Measurements from ENCODE around the gene GANAB. TPM values are rescaled to one million over a fixed set of nuclear protein-coding genes. Genes with fewer than 3 reads are reported as not detected.
A peak's percentile ranks its signal among the peaks of the same experiment; 100 is the strongest.

GANAB gene
- total and polyA plus RNA-seq, 2 of the 13 experiments (the other 11 are each of a cell fraction or from before 2014, with no cell fraction given), result 99.5 to 234 TPM

DNA sequence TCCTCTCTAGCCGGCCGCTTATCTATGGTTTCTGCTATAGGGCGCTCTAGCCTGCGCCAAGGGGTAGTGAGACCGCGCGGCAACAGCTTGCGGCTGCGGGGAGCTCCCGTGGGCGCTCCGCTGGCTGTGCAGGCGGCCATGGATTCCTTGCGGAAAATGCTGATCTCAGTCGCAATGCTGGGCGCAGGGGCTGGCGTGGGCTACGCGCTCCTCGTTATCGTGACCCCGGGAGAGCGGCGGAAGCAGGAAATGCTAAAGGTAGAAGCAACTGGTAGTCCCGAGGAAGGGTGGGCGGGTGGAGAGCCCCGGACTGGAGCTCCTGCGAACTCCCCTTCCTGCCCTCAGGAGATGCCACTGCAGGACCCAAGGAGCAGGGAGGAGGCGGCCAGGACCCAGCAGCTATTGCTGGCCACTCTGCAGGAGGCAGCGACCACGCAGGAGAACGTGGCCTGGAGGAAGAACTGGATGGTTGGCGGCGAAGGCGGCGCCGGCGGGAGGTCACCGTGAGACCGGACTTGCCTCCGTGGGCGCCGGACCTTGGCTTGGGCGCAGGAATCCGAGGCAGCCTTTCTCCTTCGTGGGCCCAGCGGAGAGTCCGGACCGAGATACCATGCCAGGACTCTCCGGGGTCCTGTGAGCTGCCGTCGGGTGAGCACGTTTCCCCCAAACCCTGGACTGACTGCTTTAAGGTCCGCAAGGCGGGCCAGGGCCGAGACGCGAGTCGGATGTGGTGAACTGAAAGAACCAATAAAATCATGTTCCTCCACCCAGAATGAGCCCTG, 25.4 kb upstream of the GANAB start, which contains the start of the genes LBHD1 and UQCC3 (continued):
- TF ChIP-seq HOXA9 (CRISPR knock-in tag; IDR thresholded peaks at IDR 0.05; ENCODE audit: borderline replicate concordance) (peak; percentile 65; the same call in 1 of the 2 replicates), ZSCAN22 (CRISPR knock-in tag; IDR thresholded peaks at IDR 0.05) (no peak), NFIB (CRISPR knock-in tag; IDR thresholded peaks at IDR 0.05; ENCODE audit: borderline replicate concordance) (no peak), HMGXB4 (CRISPR knock-in tag; IDR thresholded peaks at IDR 0.05; ENCODE audit: borderline replicate concordance in 1 of 2, low read depth in 1 of 2) (peak; percentile 59 to 69; a peak in 3 of 4 replicates), ZNF230 (CRISPR knock-in tag; IDR thresholded peaks at IDR 0.05) (no peak), KLF11 (CRISPR knock-in tag; IDR thresholded peaks at IDR 0.05) (no peak), KAT2B (IDR thresholded peaks at IDR 0.05; ENCODE audit: borderline replicate concordance, low read depth, low read length) (no peak), CBX2 (IDR thresholded peaks at IDR 0.05; ENCODE audit: low read depth, low read length) (no peak), CBX2 (CRISPR knock-in tag; IDR thresholded peaks at IDR 0.05; ENCODE audit: low read depth) (no peak)
- TF ChIP-seq, protein P1, sequence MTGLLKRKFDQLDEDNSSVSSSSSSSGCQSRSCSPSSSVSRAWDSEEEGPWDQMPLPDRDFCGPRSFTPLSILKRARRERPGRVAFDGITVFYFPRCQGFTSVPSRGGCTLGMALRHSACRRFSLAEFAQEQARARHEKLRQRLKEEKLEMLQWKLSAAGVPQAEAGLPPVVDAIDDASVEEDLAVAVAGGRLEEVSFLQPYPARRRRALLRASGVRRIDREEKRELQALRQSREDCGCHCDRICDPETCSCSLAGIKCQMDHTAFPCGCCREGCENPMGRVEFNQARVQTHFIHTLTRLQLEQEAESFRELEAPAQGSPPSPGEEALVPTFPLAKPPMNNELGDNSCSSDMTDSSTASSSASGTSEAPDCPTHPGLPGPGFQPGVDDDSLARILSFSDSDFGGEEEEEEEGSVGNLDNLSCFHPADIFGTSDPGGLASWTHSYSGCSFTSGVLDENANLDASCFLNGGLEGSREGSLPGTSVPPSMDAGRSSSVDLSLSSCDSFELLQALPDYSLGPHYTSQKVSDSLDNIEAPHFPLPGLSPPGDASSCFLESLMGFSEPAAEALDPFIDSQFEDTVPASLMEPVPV (CRISPR knock-in tag; IDR thresholded peaks at IDR 0.05), result 0 out of 2 replicates have a peak, but pooled peaks have one; percentile 43
- TF ChIP-seq, protein P2, sequence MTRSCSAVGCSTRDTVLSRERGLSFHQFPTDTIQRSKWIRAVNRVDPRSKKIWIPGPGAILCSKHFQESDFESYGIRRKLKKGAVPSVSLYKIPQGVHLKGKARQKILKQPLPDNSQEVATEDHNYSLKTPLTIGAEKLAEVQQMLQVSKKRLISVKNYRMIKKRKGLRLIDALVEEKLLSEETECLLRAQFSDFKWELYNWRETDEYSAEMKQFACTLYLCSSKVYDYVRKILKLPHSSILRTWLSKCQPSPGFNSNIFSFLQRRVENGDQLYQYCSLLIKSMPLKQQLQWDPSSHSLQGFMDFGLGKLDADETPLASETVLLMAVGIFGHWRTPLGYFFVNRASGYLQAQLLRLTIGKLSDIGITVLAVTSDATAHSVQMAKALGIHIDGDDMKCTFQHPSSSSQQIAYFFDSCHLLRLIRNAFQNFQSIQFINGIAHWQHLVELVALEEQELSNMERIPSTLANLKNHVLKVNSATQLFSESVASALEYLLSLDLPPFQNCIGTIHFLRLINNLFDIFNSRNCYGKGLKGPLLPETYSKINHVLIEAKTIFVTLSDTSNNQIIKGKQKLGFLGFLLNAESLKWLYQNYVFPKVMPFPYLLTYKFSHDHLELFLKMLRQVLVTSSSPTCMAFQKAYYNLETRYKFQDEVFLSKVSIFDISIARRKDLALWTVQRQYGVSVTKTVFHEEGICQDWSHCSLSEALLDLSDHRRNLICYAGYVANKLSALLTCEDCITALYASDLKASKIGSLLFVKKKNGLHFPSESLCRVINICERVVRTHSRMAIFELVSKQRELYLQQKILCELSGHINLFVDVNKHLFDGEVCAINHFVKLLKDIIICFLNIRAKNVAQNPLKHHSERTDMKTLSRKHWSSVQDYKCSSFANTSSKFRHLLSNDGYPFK (CRISPR knock-in tag; IDR thresholded peaks at IDR 0.05; ENCODE audit: borderline replicate concordance), result peak; percentile 86
- TF ChIP-seq, protein P3, sequence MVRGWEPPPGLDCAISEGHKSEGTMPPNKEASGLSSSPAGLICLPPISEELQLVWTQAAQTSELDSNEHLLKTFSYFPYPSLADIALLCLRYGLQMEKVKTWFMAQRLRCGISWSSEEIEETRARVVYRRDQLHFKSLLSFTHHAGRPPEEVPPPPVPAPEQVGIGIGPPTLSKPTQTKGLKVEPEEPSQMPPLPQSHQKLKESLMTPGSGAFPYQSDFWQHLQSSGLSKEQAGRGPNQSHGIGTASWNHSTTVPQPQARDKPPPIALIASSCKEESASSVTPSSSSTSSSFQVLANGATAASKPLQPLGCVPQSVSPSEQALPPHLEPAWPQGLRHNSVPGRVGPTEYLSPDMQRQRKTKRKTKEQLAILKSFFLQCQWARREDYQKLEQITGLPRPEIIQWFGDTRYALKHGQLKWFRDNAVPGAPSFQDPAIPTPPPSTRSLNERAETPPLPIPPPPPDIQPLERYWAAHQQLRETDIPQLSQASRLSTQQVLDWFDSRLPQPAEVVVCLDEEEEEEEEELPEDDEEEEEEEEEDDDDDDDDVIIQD (CRISPR knock-in tag; IDR thresholded peaks at IDR 0.05; ENCODE audit: low read depth), result 0 out of 2 replicates have a peak, but pooled peaks have one; percentile 21
- TF ChIP-seq, protein P4, sequence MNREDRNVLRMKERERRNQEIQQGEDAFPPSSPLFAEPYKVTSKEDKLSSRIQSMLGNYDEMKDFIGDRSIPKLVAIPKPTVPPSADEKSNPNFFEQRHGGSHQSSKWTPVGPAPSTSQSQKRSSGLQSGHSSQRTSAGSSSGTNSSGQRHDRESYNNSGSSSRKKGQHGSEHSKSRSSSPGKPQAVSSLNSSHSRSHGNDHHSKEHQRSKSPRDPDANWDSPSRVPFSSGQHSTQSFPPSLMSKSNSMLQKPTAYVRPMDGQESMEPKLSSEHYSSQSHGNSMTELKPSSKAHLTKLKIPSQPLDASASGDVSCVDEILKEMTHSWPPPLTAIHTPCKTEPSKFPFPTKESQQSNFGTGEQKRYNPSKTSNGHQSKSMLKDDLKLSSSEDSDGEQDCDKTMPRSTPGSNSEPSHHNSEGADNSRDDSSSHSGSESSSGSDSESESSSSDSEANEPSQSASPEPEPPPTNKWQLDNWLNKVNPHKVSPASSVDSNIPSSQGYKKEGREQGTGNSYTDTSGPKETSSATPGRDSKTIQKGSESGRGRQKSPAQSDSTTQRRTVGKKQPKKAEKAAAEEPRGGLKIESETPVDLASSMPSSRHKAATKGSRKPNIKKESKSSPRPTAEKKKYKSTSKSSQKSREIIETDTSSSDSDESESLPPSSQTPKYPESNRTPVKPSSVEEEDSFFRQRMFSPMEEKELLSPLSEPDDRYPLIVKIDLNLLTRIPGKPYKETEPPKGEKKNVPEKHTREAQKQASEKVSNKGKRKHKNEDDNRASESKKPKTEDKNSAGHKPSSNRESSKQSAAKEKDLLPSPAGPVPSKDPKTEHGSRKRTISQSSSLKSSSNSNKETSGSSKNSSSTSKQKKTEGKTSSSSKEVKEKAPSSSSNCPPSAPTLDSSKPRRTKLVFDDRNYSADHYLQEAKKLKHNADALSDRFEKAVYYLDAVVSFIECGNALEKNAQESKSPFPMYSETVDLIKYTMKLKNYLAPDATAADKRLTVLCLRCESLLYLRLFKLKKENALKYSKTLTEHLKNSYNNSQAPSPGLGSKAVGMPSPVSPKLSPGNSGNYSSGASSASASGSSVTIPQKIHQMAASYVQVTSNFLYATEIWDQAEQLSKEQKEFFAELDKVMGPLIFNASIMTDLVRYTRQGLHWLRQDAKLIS (CRISPR knock-in tag; IDR thresholded peaks at IDR 0.05), result no peak
- TF ChIP-seq, protein P5, sequence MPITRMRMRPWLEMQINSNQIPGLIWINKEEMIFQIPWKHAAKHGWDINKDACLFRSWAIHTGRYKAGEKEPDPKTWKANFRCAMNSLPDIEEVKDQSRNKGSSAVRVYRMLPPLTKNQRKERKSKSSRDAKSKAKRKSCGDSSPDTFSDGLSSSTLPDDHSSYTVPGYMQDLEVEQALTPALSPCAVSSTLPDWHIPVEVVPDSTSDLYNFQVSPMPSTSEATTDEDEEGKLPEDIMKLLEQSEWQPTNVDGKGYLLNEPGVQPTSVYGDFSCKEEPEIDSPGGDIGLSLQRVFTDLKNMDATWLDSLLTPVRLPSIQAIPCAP (CRISPR knock-in tag; IDR thresholded peaks at IDR 0.05; ENCODE audit: low read depth), result no peak
